Measurements from ENCODE around the gene OSTN.

DNA sequence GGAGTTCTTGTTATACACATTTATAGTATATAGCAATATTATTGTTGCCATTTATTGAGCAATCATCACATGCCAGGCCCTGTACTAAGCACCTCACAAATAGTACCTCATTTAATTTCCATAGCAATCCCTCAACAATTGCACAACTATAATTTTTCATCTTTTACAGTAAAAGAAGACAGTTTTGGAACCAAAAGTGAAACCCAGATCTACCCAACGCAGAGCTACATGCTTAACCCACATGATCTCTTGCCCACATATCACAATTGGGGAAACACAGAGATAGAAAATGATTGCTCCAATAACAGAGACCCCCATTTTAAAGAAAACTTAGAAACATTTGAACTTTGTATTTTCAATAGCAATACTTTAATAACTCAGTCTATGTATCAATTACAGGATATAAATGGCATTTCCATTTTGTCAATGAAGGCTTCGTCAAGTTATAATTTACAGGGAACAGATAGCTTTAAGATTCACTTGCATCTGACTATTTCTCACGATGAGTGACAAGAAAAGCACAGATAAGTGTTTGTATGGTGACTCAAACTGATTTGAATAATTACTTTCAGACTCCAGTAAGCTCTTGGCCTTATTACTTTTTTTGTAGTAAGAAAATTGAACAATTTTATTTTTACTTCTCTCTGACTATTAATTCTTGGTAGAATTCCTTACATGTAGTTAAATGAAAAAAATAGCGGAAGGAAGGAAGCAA lies 91.4 kb downstream of the OSTN start:
- TF ChIP-seq, protein P1, sequence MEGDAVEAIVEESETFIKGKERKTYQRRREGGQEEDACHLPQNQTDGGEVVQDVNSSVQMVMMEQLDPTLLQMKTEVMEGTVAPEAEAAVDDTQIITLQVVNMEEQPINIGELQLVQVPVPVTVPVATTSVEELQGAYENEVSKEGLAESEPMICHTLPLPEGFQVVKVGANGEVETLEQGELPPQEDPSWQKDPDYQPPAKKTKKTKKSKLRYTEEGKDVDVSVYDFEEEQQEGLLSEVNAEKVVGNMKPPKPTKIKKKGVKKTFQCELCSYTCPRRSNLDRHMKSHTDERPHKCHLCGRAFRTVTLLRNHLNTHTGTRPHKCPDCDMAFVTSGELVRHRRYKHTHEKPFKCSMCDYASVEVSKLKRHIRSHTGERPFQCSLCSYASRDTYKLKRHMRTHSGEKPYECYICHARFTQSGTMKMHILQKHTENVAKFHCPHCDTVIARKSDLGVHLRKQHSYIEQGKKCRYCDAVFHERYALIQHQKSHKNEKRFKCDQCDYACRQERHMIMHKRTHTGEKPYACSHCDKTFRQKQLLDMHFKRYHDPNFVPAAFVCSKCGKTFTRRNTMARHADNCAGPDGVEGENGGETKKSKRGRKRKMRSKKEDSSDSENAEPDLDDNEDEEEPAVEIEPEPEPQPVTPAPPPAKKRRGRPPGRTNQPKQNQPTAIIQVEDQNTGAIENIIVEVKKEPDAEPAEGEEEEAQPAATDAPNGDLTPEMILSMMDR (IDR thresholded peaks at IDR 0.05): no peak
- TF ChIP-seq ZFX (IDR thresholded peaks at IDR 0.05; ENCODE audit: borderline replicate concordance): no peak
